ENCODE results near the gene PTH2. TPM values are rescaled to one million over a fixed set of nuclear protein-coding genes. Genes with fewer than 3 reads are reported as not detected.

The PTH2 gene
- total RNA-seq, 1 experiment from 2014 or later = 0.96 TPM

- H3K23ac ChIP-seq (ENCODE audit: insufficient read length, low read depth, low read length) = no peak overlapping the region
- H3K9ac ChIP-seq (ENCODE audit: extremely low read depth, insufficient read length, low read length) = no peak overlapping the region
- H2BK15ac ChIP-seq (ENCODE audit: low read depth, low read length) = no peak overlapping the region
- Mint-ChIP-seq H3K36me3 (ENCODE audit: insufficient read depth in 1 of 3, low read depth in 3 of 3) (peaks cover 19 to 33% (median 33%) of the 10 kb centered on the region in 3 experiments; a peak in 6 of 7 replicates), H3K27ac (no peak overlapping the region), H3K4me1 (peaks cover 5 to 8% of the 10 kb centered on the region in 2 experiments), H3K27me3 (ENCODE audit: low read depth) (no peaks in the 10 kb centered on the region), H3K9me3 (no peaks in the 10 kb centered on the region), H3K4me3 (no peak overlapping the region)
- H4K20me1 ChIP-seq (ENCODE audit: control insufficient read depth, insufficient read depth, insufficient read length) = no peaks in the 10 kb centered on the region
- H3K79me2 ChIP-seq (ENCODE audit: insufficient read depth, low read length) = no peaks in the 10 kb centered on the region
- no peaks in the 10 kb centered on the region for H3K9me3 ChIP-seq (ENCODE audit: control insufficient read depth, low read depth, low read length)
- H3K79me1 ChIP-seq (ENCODE audit: insufficient read depth, low read depth, low read length, poor library complexity, severe bottlenecking) = no peaks in the 10 kb centered on the region
- no peaks in the 10 kb centered on the region for H3K23me2 ChIP-seq (ENCODE audit: insufficient read length, low read depth, low read length, poor library complexity, severe bottlenecking)
- H3K4ac ChIP-seq (ENCODE audit: low read depth, low read length) = no peak overlapping the region
- H3K4me1 ChIP-seq (ENCODE audit: insufficient read depth, low read length) = no peaks in the 10 kb centered on the region
- no peak overlapping the region for H3K56ac ChIP-seq (ENCODE audit: insufficient read length, low read depth, low read length)
- no peak overlapping the region for H2BK20ac ChIP-seq (ENCODE audit: low read depth, low read length, poor library complexity, severe bottlenecking)
- DNase-seq = no peak
- H2BK12ac ChIP-seq (ENCODE audit: insufficient read length, low read depth, low read length) = no peak overlapping the region
- H3T11ph ChIP-seq (ENCODE audit: low read length) = no peak overlapping the region
- no peak overlapping the region for H3K4me2 ChIP-seq (ENCODE audit: insufficient read depth, insufficient read length, low read length)
- H2BK120ac ChIP-seq (ENCODE audit: low read depth, low read length, poor library complexity, severe bottlenecking) = no peak overlapping the region
- WGBS (ENCODE audit: extremely low coverage, insufficient read length, low lambda C conversion rate) = no CpG with 5 or more reads among the region's 39 CpGs
- H2AK5ac ChIP-seq (ENCODE audit: insufficient read length, low read length) = no peak overlapping the region
- H3K18ac ChIP-seq (ENCODE audit: insufficient read length, low read depth, low read length) = no peak overlapping the region
- no peak overlapping the region for H2AFZ ChIP-seq (ENCODE audit: low read length)
- TF ChIP-seq CTCF (conservative IDR thresholded peaks at IDR 0.05) = no peak
- no peaks in the 10 kb centered on the region for H3K27me3 ChIP-seq (ENCODE audit: insufficient read depth, low read length)
- H4K8ac ChIP-seq (replicated peaks; ENCODE audit: insufficient read length, low read depth, low read length) = no peak overlapping the region
- no peak overlapping the region for H4K5ac ChIP-seq (ENCODE audit: insufficient read length, low read depth, low read length)
- no peak overlapping the region for H3K27ac ChIP-seq (ENCODE audit: insufficient read length, low read depth, low read length)
- no peak overlapping the region for H4K91ac ChIP-seq (ENCODE audit: insufficient read length, low read depth, low read length)
- H2BK5ac ChIP-seq (ENCODE audit: insufficient read length, low read length) = no peak overlapping the region
- H3K14ac ChIP-seq (ENCODE audit: insufficient read depth, low read length) = no peak overlapping the region
Observed at GRCh38 chr19:49463960-49464740, 40.9 kb upstream of the PTH2 start.
